Ovary (tissue), 9 donors: Measurements from ENCODE around the gene SIX5. TPM values are rescaled to one million over a fixed set of nuclear protein-coding genes. Genes with fewer than 3 reads are reported as not detected.

Experiments used
- DNase-seq, 5 donors: peaks; one replicate each; pipeline ENCODE4 v3.0.0-alpha.2; 2019 to 2020
- H3K27ac ChIP-seq, 2 donors: fragments of 200-600 bp; one replicate each; pipeline versions ENCODE4 v1.5.1 to v1.8.0; 2019 to 2022
- H3K27me3 ChIP-seq: fragments of 200-600 bp; one replicate; pipeline ENCODE4 v1.8.0; 2022
- H3K36me3 ChIP-seq: fragments of 200-600 bp; sonication (generic); one replicate; pipeline ENCODE4 v1.5.1; 2019
- H3K4me1 ChIP-seq: one replicate; pipeline ENCODE4 v1.8.1; 2013; ENCODE audit warnings: mild to moderate bottlenecking, moderate library complexity; ENCODE audit not compliant: insufficient read depth
- H3K4me3 ChIP-seq: fragments of 200-600 bp; sonication (generic); one replicate; pipeline ENCODE4 v1.5.1; 2017
- H3K9me3 ChIP-seq, 2 donors: fragments of 200-600 bp in 1 of 2; sonication (generic) in 1 of 2; one replicate each; pipeline versions ENCODE4 v1.5.1 to v1.8.1; 2013 to 2019; ENCODE audit warnings: mild to moderate bottlenecking in 1 of 2, moderate library complexity in 1 of 2
- EP300 ChIP-seq: sonication (generic); formaldehyde crosslinking; IDR thresholded peaks from one replicate; pipeline ENCODE4 v1.6.1; 2017; ENCODE audit warnings: antibody characterized with exemption
- POLR2A ChIP-seq: fragments of 450-650 bp; IDR thresholded peaks from one replicate; pipeline ENCODE4 v1.6.1; 2017; ENCODE audit warnings: antibody characterized with exemption, mild to moderate bottlenecking, moderate library complexity
- WGBS, 3 donors: extraction: QIAGEN DNeasy Blood & Tissue Kit in 1 of 3; methylation state at CpG; one replicate each; pipeline versions ENCODE4 v1.1.5 to v1.1.7; 2013 to 2017; 5-methylcytosine and 5-hydroxymethylcytosine counted together
- intact Hi-C, 4 donors: fragments of 100-400 bp; cut with DNase I; formaldehyde crosslinking; loops; one replicate each; pipeline versions ENCODE4 v1.11.0 to v1.15.1; 2022 to 2023
- polyA plus RNA-seq, 2 donors: library from polyadenylated mRNA; stranded (reverse); fragments of 200-250 nt in 1 of 2; fragments of 350-450 nt in 1 of 2; fragmentation: Illumina TruSeq in 1 of 2; extraction: RNeasy Lipid Tissue Mini Kit (QIAGEN cat#74804) in 1 of 2; gene quantifications; one replicate each; pipeline ENCODE4 v1.2.3, GENCODE V29; 2013 to 2014
- total RNA-seq, 7 donors: library from RNA; depleted of rRNA in 2 of 7; stranded (reverse); fragments of >200 nt in 2 of 7; fragmentation: NEBNext Ultra II Directional in 3 of 7; extraction: Animal tissue kit (Norgen Biotek cat#: 25700) in 3 of 7; gene quantifications; one replicate each; pipeline versions ENCODE4 v1.1.0 to v1.2.4, GENCODE V29; 2016 to 2023
- TF ChIP-seq, protein P1 (sequence below), 3 donors: fragments of 450-650 bp in 2 of 3; fragments of 200-600 bp in 1 of 3; IDR thresholded peaks; one replicate each; pipeline versions ENCODE4 v1.5.1 to v1.8.0; 2016 to 2022; ENCODE audit warnings: antibody characterized with exemption in 3 of 3, mild to moderate bottlenecking in 1 of 3
- donor health status: DM: no; HTN: no; CAD: no; lungs with moderate emphysema.
- donor health status: DM: no; HTN: no; CAD: no.
- donor health status: Bipolar disorder and iron deficiency.
- donor health status: DM: yes; HTN: yes; CAD: no.
- donor health status: DM: no; HTN: no; CAD: no.
- donor health status: DM: yes; HTN: yes; CAD: no.

The SIX5 gene
- total and polyA plus RNA-seq, 9 donors = 5.4 to 64.4 (median 43.5) TPM

- no peak overlapping the region for H3K27ac ChIP-seq
- H3K4me1 ChIP-seq = peaks cover 5% of the 10 kb centered on the region
- WGBS, 3 donors = 65 to 69% (median 67%) methylated on average over 15 to 18 of the region's 18 CpGs
- peak in 1 of 5 donors; percentile 52 for DNase-seq
- no peaks in the 10 kb centered on the region for H3K36me3 ChIP-seq
- H3K27me3 ChIP-seq = no peaks in the 10 kb centered on the region
- intact Hi-C loops = loop anchor here in 1 of 4 donors (10.0 kb wide), 1 partner anchor 68 kb away; the partner anchor contains the start of gene IRF2BP1
- H3K9me3 ChIP-seq = no peaks in the 10 kb centered on the region
- H3K4me3 ChIP-seq = no peak overlapping the region
- TF ChIP-seq EP300 (no peak), POLR2A (no peak)
- TF ChIP-seq, protein P1, sequence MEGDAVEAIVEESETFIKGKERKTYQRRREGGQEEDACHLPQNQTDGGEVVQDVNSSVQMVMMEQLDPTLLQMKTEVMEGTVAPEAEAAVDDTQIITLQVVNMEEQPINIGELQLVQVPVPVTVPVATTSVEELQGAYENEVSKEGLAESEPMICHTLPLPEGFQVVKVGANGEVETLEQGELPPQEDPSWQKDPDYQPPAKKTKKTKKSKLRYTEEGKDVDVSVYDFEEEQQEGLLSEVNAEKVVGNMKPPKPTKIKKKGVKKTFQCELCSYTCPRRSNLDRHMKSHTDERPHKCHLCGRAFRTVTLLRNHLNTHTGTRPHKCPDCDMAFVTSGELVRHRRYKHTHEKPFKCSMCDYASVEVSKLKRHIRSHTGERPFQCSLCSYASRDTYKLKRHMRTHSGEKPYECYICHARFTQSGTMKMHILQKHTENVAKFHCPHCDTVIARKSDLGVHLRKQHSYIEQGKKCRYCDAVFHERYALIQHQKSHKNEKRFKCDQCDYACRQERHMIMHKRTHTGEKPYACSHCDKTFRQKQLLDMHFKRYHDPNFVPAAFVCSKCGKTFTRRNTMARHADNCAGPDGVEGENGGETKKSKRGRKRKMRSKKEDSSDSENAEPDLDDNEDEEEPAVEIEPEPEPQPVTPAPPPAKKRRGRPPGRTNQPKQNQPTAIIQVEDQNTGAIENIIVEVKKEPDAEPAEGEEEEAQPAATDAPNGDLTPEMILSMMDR (IDR thresholded peaks at IDR 0.05) = no peak
Observed at GRCh38 chr19:45816236-45817009, 47.4 kb upstream of the SIX5 start.

GRCh38 chr19:45815481-45816216, 46.6 kb upstream of the SIX5 start:
- Histone ChIP-seq H3K4me3 (peak overlapping the region; percentile 22), H3K27ac (peak overlapping the region in 1 of 2 donors; percentile 8), H3K9me3 (no peaks in the 10 kb centered on the region), H3K36me3 (no peaks in the 10 kb centered on the region), H3K27me3 (no peaks in the 10 kb centered on the region), H3K4me1 (peaks cover 5% of the 10 kb centered on the region)
- DNase-seq = peak in 2 of 5 donors; percentile 54 to 55
- 4 to 9% (median 6%) methylated on average over 33 to 44 of the region's 44 CpGs for WGBS, 3 donors
- intact Hi-C loops = loop anchor here in 1 of 4 donors (10.0 kb wide), 1 partner anchor 69 kb away; the partner anchor contains the start of gene IRF2BP1
- no peak for TF ChIP-seq EP300
- TF ChIP-seq, protein P1 (IDR thresholded peaks at IDR 0.05) = no peak
- TF ChIP-seq POLR2A = no peak

- intact Hi-C loops = loop anchor here in 1 of 4 donors (10.0 kb wide), 1 partner anchor 70 kb away; the partner anchor contains the start of gene IRF2BP1
- Histone ChIP-seq H3K4me3 (peak within 1 kb of the TSS; percentile 22), H3K27me3 (no peaks in the 10 kb centered on the region), H3K4me1 (peaks cover 5% of the 10 kb centered on the region), H3K27ac (peak within 1 kb of the TSS in 1 of 2 donors; percentile 8), H3K36me3 (no peaks in the 10 kb centered on the region), H3K9me3 (no peaks in the 10 kb centered on the region)
- DNase-seq = no peak
- WGBS, 3 donors = 21 to 28% (median 24%) methylated on average over 36 to 40 of the region's 40 CpGs
- TF ChIP-seq, protein P1 (IDR thresholded peaks at IDR 0.05) = no peak
- TF ChIP-seq POLR2A (no peak), EP300 (no peak)
Observed at GRCh38 chr19:45814851-45815480, 45.9 kb upstream of the SIX5 start, which contains the start of gene RSPH6A. TSS of gene RSPH6A (minus strand) at chr19:45815308. CDS start at chr19:45815176, 132 bp downstream.
